GM23338 (cell line): ENCODE measurements around the gene SPRED2. TPM values are rescaled to one million over a fixed set of nuclear protein-coding genes. Genes with fewer than 3 reads are reported as not detected.

Experiments used
- ATAC-seq: fragments of 200-7000 bp; cut with Tn5 transposase; 3 replicates; pipeline ENCODE4 v1.9.1; 2020
- DNase-seq: peaks from one replicate; pipeline ENCODE4 v3.0.0-alpha.2; 2015; ENCODE audit warnings: low spot score
- H2AFZ ChIP-seq: fragments of 200-600 bp; sonication (generic); 2 replicates; pipeline ENCODE4 v1.8.0; 2016; ENCODE audit warnings: antibody characterized with exemption, mild to moderate bottlenecking, moderate library complexity
- H3F3A ChIP-seq: fragments of 200-600 bp; sonication (generic); replicated peaks from 2 replicates; pipeline ENCODE4 v1.8.0; 2017; ENCODE audit warnings: antibody characterized with exemption, mixed run types, low read depth
- H3K27ac ChIP-seq: fragments of 200-600 bp; sonication (generic); 2 replicates; pipeline ENCODE4 v1.6.1; 2016; ENCODE audit warnings: low read depth
- H3K27me3 ChIP-seq: fragments of 200-600 bp; sonication (generic); 2 replicates; pipeline ENCODE4 v1.8.0; 2016; ENCODE audit warnings: mild to moderate bottlenecking, mixed run types, moderate library complexity; ENCODE audit not compliant: insufficient read depth
- H3K36me3 ChIP-seq: fragments of 200-600 bp; sonication (generic); 2 replicates; pipeline ENCODE4 v1.8.0; 2016; ENCODE audit warnings: mild to moderate bottlenecking; ENCODE audit not compliant: insufficient read depth
- H3K4me1 ChIP-seq: fragments of 200-600 bp; sonication (generic); 2 replicates; pipeline ENCODE4 v1.8.0; 2016; ENCODE audit warnings: mild to moderate bottlenecking, moderate library complexity; ENCODE audit not compliant: insufficient read depth
- H3K4me2 ChIP-seq: fragments of 200-600 bp; sonication (generic); 2 replicates; pipeline ENCODE4 v1.7.1; 2017; ENCODE audit warnings: mixed run types
- H3K4me3 ChIP-seq: fragments of 200-600 bp; sonication (generic); 2 replicates; pipeline ENCODE4 v1.6.1; 2016; ENCODE audit warnings: mixed run types
- H3K79me2 ChIP-seq: fragments of 200-600 bp; sonication (generic); replicated peaks from 2 replicates; pipeline ENCODE4 v1.8.0; 2017; ENCODE audit warnings: mild to moderate bottlenecking; ENCODE audit not compliant: insufficient read depth
- H3K9me2 ChIP-seq: fragments of 200-600 bp; sonication (generic); 2 replicates; pipeline ENCODE4 v1.8.0; 2017; ENCODE audit not compliant: insufficient read depth
- H4K20me1 ChIP-seq: fragments of 200-600 bp; sonication (generic); replicated peaks from 2 replicates; pipeline ENCODE4 v1.8.0; 2017; ENCODE audit warnings: mild to moderate bottlenecking; ENCODE audit not compliant: insufficient read depth
- H3K27ac Mint-ChIP-seq: 2 replicates; pipeline ENCODE4 v1.8.0; 2020; ENCODE audit warnings: inconsistent platforms, mild to moderate bottlenecking, moderate library complexity, mixed read lengths
- H3K27me3 Mint-ChIP-seq: 3 replicates; pipeline ENCODE4 v1.8.0; 2022; ENCODE audit warnings: low read depth, mild to moderate bottlenecking, moderate library complexity, mixed read lengths, inconsistent platforms; ENCODE audit not compliant: insufficient read depth, poor library complexity
- H3K36me3 Mint-ChIP-seq: 3 replicates; pipeline ENCODE4 v1.8.0; 2021; ENCODE audit warnings: low read depth, mild to moderate bottlenecking, inconsistent platforms, moderate library complexity, mixed read lengths
- H3K4me1 Mint-ChIP-seq: 3 replicates; pipeline ENCODE4 v1.8.0; 2020; ENCODE audit warnings: mild to moderate bottlenecking, inconsistent platforms, mixed read lengths
- H3K4me3 Mint-ChIP-seq: 3 replicates; pipeline ENCODE4 v1.8.0; 2021; ENCODE audit warnings: moderate library complexity, mild to moderate bottlenecking, inconsistent platforms, mixed read lengths
- H3K9me3 Mint-ChIP-seq: 3 replicates; pipeline ENCODE4 v1.8.0; 2020; ENCODE audit warnings: moderate library complexity, mild to moderate bottlenecking, inconsistent platforms, mixed read lengths
- CREB1 ChIP-seq: fragments of 250-450 bp; sonication (Bioruptor Pico); IDR thresholded peaks from 2 replicates; pipeline ENCODE4 v1.5.0; 2020; ENCODE audit warnings: low read depth, mild to moderate bottlenecking, moderate library complexity
- ETS1 ChIP-seq: IDR thresholded peaks from 2 replicates; pipeline ENCODE4 v1.6.1; 2016; ENCODE audit warnings: antibody characterized with exemption
- EZH2 ChIP-seq: fragments of 200-600 bp; sonication (generic); IDR thresholded peaks from one replicate; pipeline ENCODE4 v1.8.0; 2017; ENCODE audit warnings: antibody characterized with exemption, mild to moderate bottlenecking, low read depth; ENCODE audit not compliant: unreplicated experiment
- EZH2phosphoT487 ChIP-seq: fragments of 200-600 bp; sonication (generic); IDR thresholded peaks from one replicate; pipeline ENCODE4 v1.8.1; 2018; ENCODE audit warnings: antibody characterized with exemption; ENCODE audit not compliant: unreplicated experiment
- JUNB ChIP-seq: IDR thresholded peaks from one replicate; pipeline ENCODE4 v1.6.1; 2016; ENCODE audit warnings: antibody characterized with exemption; ENCODE audit not compliant: unreplicated experiment
- NANOG ChIP-seq: IDR thresholded peaks from 2 replicates; pipeline ENCODE4 v1.6.1; 2016; ENCODE audit warnings: antibody characterized with exemption, borderline replicate concordance
- POLR2AphosphoS5 ChIP-seq: IDR thresholded peaks from 2 replicates; pipeline ENCODE4 v1.6.1; 2016; ENCODE audit warnings: antibody characterized with exemption, low read depth
- REST ChIP-seq: IDR thresholded peaks from one replicate; pipeline ENCODE4 v1.6.1; 2018; ENCODE audit warnings: antibody characterized with exemption; ENCODE audit not compliant: unreplicated experiment
- STAT1 ChIP-seq: IDR thresholded peaks from one replicate; pipeline ENCODE4 v1.6.1; 2016; ENCODE audit warnings: antibody characterized with exemption; ENCODE audit not compliant: unreplicated experiment
- ZNF114 ChIP-seq: fragments of 250-450 bp; sonication (Bioruptor Pico); IDR thresholded peaks from 2 replicates; pipeline ENCODE4 v1.5.0; 2020; ENCODE audit warnings: mild to moderate bottlenecking, moderate library complexity
- ZNF331 ChIP-seq: fragments of 250-450 bp; sonication (Bioruptor Pico); IDR thresholded peaks from 2 replicates; pipeline ENCODE4 v1.5.0; 2020; ENCODE audit warnings: low read depth, mild to moderate bottlenecking, moderate library complexity
- ZNF462 ChIP-seq: fragments of 250-450 bp; sonication (Bioruptor Pico); IDR thresholded peaks from 2 replicates; pipeline ENCODE4 v1.5.0; 2020; ENCODE audit warnings: mild to moderate bottlenecking, moderate library complexity
- polyA plus RNA-seq: library from polyadenylated mRNA; unstranded; fragments of >200 nt; fragmentation: Nextera tagmentation; extraction: Ambion mirVana; gene quantifications from 2 replicates; pipeline ENCODE4 v1.2.1, GENCODE V29; 2016
- total RNA-seq: library from RNA; depleted of rRNA; stranded (reverse); fragments of >200 nt; shearing (Covaris generic); gene quantifications from 2 replicates; pipeline ENCODE4 v1.2.3, GENCODE V29; 2014
- TF ChIP-seq, protein P1 (sequence below), 2 experiments: fragments of 200-600 bp in 1 of 2; sonication (generic) in 1 of 2; conservative IDR thresholded peaks; 2 replicates each; pipeline versions ENCODE4 v1.5.1 to v1.6.1; 2016 to 2017; ENCODE audit warnings: antibody characterized with exemption in 2 of 2, low read depth in 2 of 2, mild to moderate bottlenecking in 2 of 2, moderate library complexity in 1 of 2

Gene SPRED2
- total and polyA plus RNA-seq, 2 experiments from 2014 or later: 8.7 to 13.0 TPM

- no peak for TF ChIP-seq NANOG
- TF ChIP-seq STAT1: no peak
- no peak for TF ChIP-seq REST
- TF ChIP-seq POLR2AphosphoS5: no peak
- no peak for TF ChIP-seq ETS1
- TF ChIP-seq EZH2phosphoT487: no peak
- TF ChIP-seq ZNF114: no peak
- TF ChIP-seq EZH2: no peak
- TF ChIP-seq CREB1 (CRISPR knock-in tag): no peak
- TF ChIP-seq, protein P1, sequence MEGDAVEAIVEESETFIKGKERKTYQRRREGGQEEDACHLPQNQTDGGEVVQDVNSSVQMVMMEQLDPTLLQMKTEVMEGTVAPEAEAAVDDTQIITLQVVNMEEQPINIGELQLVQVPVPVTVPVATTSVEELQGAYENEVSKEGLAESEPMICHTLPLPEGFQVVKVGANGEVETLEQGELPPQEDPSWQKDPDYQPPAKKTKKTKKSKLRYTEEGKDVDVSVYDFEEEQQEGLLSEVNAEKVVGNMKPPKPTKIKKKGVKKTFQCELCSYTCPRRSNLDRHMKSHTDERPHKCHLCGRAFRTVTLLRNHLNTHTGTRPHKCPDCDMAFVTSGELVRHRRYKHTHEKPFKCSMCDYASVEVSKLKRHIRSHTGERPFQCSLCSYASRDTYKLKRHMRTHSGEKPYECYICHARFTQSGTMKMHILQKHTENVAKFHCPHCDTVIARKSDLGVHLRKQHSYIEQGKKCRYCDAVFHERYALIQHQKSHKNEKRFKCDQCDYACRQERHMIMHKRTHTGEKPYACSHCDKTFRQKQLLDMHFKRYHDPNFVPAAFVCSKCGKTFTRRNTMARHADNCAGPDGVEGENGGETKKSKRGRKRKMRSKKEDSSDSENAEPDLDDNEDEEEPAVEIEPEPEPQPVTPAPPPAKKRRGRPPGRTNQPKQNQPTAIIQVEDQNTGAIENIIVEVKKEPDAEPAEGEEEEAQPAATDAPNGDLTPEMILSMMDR (conservative IDR thresholded peaks at IDR 0.05; ENCODE audit: low read depth in 2 of 2): no peak
- no peak for TF ChIP-seq ZNF462 (CRISPR knock-in tag)
- TF ChIP-seq ZNF331 (CRISPR knock-in tag): no peak
- no peak for TF ChIP-seq JUNB
- DNase-seq (peak; percentile 72), ATAC-seq (peak; percentile 8)
- H3F3A ChIP-seq: peaks cover 14% of the 10 kb centered on the region
- no peaks in the 10 kb centered on the region for H3K9me3 Mint-ChIP-seq
- H3K4me2 ChIP-seq: peak overlapping the region; percentile 97
- peak overlapping the region; percentile 94 for H3K4me3 ChIP-seq
- no peaks in the 10 kb centered on the region for H3K36me3 ChIP-seq
- H3K4me1 Mint-ChIP-seq: peaks cover 28% of the 10 kb centered on the region
- H3K4me1 ChIP-seq: peaks cover 33% of the 10 kb centered on the region
- peaks cover 67% of the 10 kb centered on the region for H3K27me3 ChIP-seq
- no peak overlapping the region; the same call in 1 of the 2 replicates for H3K27ac Mint-ChIP-seq
- H4K20me1 ChIP-seq: peaks cover 34% of the 10 kb centered on the region
- H3K36me3 Mint-ChIP-seq: no peaks in the 10 kb centered on the region
- H3K4me3 Mint-ChIP-seq: peak overlapping the region; percentile 91
- H3K27ac ChIP-seq: no peak overlapping the region
- H3K9me2 ChIP-seq: no peaks in the 10 kb centered on the region
- peak overlapping the region; percentile 83 for H2AFZ ChIP-seq
- peaks cover 40% of the 10 kb centered on the region for H3K79me2 ChIP-seq
- peaks cover 51% of the 10 kb centered on the region for H3K27me3 Mint-ChIP-seq
These were observed 775 bp downstream of the SPRED2 start for GRCh38 chr2:65431421-65432226.
